Activated B cell treated with CpG ODN at 0.5 μM for 24 hours (primary cell): ENCODE measurements around the gene COMTD1. TPM values are rescaled to one million over a fixed set of nuclear protein-coding genes. Genes with fewer than 3 reads are reported as not detected.
"Not testable (repeated sequence)": the region's sequence is repeated elsewhere in the genome, so short reads cannot be mapped to it uniquely, and the experiment has no call there.

Experiments used
- ATAC-seq: fragments of 200-7000 bp; cut with Tn5 transposase; one replicate; pipeline ENCODE4 v1.10.0; 2021; ENCODE audit warnings: low read depth, mild to moderate bottlenecking, moderate library complexity
- CTCF ChIA-PET: fragments of 350-600 bp; sonication (Branson Sonifier 250); formaldehyde crosslinking; loops from one replicate; lab custom pipeline; 2021; ENCODE audit warnings: antibody characterized with exemption; lab: Charles Lee
- POLR2A ChIA-PET: fragments of 350-600 bp; sonication (Branson Sonifier 250); formaldehyde crosslinking; loops from one replicate; lab custom pipeline; 2021; ENCODE audit warnings: antibody characterized with exemption; lab: Charles Lee
- DNase-seq: peaks from one replicate; pipeline ENCODE4 v3.0.0; 2022
- H3K27ac Mint-ChIP-seq: one replicate; pipeline ENCODE4 v1.8.0; 2020; ENCODE audit warnings: mixed read lengths
- H3K27me3 Mint-ChIP-seq: one replicate; pipeline ENCODE4 v1.8.0; 2021; ENCODE audit warnings: mixed read lengths
- H3K36me3 Mint-ChIP-seq: one replicate; pipeline ENCODE4 v1.8.0; 2021; ENCODE audit warnings: low read depth, mixed read lengths
- H3K4me1 Mint-ChIP-seq: one replicate; pipeline ENCODE4 v1.8.0; 2021; ENCODE audit warnings: mixed read lengths
- H3K4me3 Mint-ChIP-seq: one replicate; pipeline ENCODE4 v1.8.0; 2020; ENCODE audit warnings: mild to moderate bottlenecking, mixed read lengths
- H3K9me3 Mint-ChIP-seq: one replicate; pipeline ENCODE4 v1.8.0; 2020; ENCODE audit warnings: mixed read lengths
- intact Hi-C: fragments of 100-400 bp; cut with micrococcal nuclease; formaldehyde crosslinking; loops from one replicate; pipeline ENCODE4 v1.15.1; 2024
- total RNA-seq: library from RNA; stranded (reverse); gene quantifications from 2 replicates; pipeline ENCODE4 v1.2.3, GENCODE V29; 2022
- TF ChIP-seq, protein P1 (sequence below): fragments of 200-600 bp; IDR thresholded peaks from one replicate; pipeline ENCODE4 v1.8.0; 2022; ENCODE audit warnings: antibody characterized with exemption, mild to moderate bottlenecking

The COMTD1 gene
- total RNA-seq, 1 donor from 2014 or later, result 15.4 TPM

DNA sequence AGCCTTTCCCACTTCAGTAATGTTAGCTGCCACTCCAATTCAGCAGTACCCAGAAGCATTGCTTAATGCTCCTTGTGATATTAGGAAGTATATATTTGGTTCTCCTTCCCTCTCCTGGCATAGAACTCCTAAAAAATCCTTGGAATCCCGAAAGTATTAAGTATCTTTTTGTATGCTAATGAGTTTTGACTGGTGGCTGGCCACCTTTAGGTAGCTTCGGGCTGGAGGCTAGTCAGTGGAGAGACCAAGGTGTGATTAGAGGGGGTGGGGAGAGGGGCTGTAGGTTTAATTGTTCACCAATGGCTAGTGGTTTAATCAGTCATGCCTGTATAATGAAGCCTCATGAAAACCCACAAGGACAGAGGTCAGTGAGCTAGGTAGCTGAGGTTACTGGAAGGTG is 12.2 kb downstream of the COMTD1 start:
- ATAC-seq, result no peak
- Mint-ChIP-seq H3K4me1 (peaks cover 24% of the 10 kb centered on the region), H3K27me3 (no peaks in the 10 kb centered on the region), H3K36me3 (peaks cover 82% of the 10 kb centered on the region), H3K27ac (no peak overlapping the region), H3K9me3 (no peaks in the 10 kb centered on the region), H3K4me3 (no peak overlapping the region)
- no peak for DNase-seq
- TF ChIP-seq, protein P1, sequence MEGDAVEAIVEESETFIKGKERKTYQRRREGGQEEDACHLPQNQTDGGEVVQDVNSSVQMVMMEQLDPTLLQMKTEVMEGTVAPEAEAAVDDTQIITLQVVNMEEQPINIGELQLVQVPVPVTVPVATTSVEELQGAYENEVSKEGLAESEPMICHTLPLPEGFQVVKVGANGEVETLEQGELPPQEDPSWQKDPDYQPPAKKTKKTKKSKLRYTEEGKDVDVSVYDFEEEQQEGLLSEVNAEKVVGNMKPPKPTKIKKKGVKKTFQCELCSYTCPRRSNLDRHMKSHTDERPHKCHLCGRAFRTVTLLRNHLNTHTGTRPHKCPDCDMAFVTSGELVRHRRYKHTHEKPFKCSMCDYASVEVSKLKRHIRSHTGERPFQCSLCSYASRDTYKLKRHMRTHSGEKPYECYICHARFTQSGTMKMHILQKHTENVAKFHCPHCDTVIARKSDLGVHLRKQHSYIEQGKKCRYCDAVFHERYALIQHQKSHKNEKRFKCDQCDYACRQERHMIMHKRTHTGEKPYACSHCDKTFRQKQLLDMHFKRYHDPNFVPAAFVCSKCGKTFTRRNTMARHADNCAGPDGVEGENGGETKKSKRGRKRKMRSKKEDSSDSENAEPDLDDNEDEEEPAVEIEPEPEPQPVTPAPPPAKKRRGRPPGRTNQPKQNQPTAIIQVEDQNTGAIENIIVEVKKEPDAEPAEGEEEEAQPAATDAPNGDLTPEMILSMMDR, result no peak
- ChIA-PET CTCF (no interaction called here), POLR2A (interaction anchor here (0.6 to 2.2 kb wide), 3 partner anchors 13 to 1120 kb away, joined by 4 to 10 read pairs (median 6); partner anchors contain the start of gene VDAC2)
- intact Hi-C loops, result no loop called here

DNA sequence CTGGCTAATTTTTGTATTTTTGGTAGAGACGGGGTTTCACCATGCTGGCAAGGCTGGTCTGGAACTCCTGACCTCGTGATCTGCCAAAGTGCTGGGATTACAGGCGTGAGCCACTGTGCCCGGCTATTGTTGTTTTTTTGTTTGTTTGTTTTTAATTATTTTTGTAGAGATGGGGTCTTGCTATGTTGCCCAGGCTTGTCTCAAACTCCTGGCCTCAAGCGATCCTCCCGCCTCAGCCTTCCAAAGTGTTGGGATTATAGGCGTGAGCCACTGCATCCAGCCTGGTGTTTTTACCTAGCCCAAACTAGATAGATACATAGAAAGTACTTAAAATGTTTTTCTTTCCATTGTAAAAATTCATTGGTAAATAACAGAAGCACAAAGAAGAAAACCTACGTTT is 14.3 kb downstream of the COMTD1 start:
- H3K4me3 Mint-ChIP-seq, H3K9me3 Mint-ChIP-seq, POLR2A ChIA-PET, intact Hi-C loops, H3K27ac Mint-ChIP-seq, H3K27me3 Mint-ChIP-seq, ATAC-seq, DNase-seq: not testable (repeated sequence)
- Mint-ChIP-seq H3K36me3 (peaks cover 86% of the 10 kb centered on the region), H3K4me1 (peaks cover 20% of the 10 kb centered on the region)
- CTCF ChIA-PET, result interaction anchor here (1.3 kb wide), 1 partner anchor 14 kb away, joined by 3 read pairs; the partner anchor contains the start of gene COMTD1

- DNase-seq, result no peak
- Mint-ChIP-seq H3K36me3 (peaks cover 85% of the 10 kb centered on the region), H3K9me3 (no peaks in the 10 kb centered on the region), H3K4me1 (peaks cover 16% of the 10 kb centered on the region), H3K27ac (no peak overlapping the region), H3K4me3 (no peak overlapping the region), H3K27me3 (no peaks in the 10 kb centered on the region)
- ChIA-PET CTCF (interaction anchor here (1.0 kb wide), 1 partner anchor 9 kb away, joined by 3 read pairs; no protein-coding TSS in a partner anchor), POLR2A (no interaction called here)
- no peak for ATAC-seq
- TF ChIP-seq, protein P1, result no peak
- intact Hi-C loops, result no loop called here
These were observed 15.5 kb downstream of the COMTD1 start for GRCh38 chr10:75220274-75220673.

- POLR2A ChIA-PET, result interaction anchor here (1.0 to 3.6 kb wide), 5 partner anchors 19 to 101 kb away, joined by 3 to 60 read pairs (median 26); partner anchors contain the start of genes COMTD1 and SAMD8
These were observed 23.4 kb downstream of the COMTD1 start for GRCh38 chr10:75212343-75212742.

DNA sequence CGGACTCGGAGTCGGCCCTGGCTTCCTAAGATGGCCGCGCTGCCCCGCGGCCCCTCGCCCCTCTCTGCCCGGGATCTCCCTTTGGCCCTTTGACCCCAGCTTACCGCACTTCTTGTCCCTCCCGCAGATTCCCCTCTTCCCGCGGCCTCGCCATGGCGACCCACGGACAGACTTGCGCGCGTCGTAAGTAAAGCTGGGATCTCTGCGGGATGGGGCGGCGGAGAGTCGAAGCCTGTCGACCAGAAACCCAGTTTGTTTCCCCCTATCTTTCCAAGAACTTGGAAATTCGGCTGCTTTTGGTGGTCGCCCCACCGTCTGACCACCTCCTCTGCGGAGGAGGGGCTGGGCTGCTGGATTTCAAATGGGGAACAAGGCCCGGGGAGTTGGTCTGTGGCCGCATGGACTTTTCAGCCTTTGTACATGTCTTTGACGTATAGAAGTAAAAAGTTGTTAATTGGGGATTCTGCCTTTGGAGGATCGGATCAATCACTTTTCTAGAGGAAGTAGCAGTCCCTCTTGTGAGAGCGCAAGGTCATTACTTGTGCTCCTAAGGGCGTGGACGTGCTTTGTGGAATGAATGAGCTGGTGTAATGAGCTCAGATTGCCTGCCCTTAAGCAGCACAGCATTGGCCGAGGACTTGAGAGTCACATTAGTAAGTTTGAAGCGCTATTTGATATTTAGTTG is 24.6 kb downstream of the COMTD1 start:
- peaks cover 43% of the 10 kb centered on the region for H3K36me3 Mint-ChIP-seq
- H3K4me1 Mint-ChIP-seq, result peaks cover 31% of the 10 kb centered on the region
- no peak for ATAC-seq
- no peaks in the 10 kb centered on the region for H3K9me3 Mint-ChIP-seq
- TF ChIP-seq, protein P1, result no peak
- H3K27me3 Mint-ChIP-seq, result no peaks in the 10 kb centered on the region
- ChIA-PET CTCF (interaction anchor here (1.1 to 3.2 kb wide), 4 partner anchors 9 to 25 kb away, joined by 3 to 20 read pairs (median 10); partner anchors contain the start of gene COMTD1), POLR2A (interaction anchor here (0.6 to 3.6 kb wide), 18 partner anchors 9 to 1439 kb away, joined by 3 to 60 read pairs (median 5); partner anchors contain the start of genes COMTD1 and SAMD8)
- no peak for DNase-seq
- H3K4me3 Mint-ChIP-seq, result peak overlapping the region; percentile 99
- intact Hi-C loops, result loop anchor here (2.0 to 5.0 kb wide), 3 partner anchors 84 to 1958 kb away; partner anchors contain the start of gene MRPS16
- peak overlapping the region; percentile 100 for H3K27ac Mint-ChIP-seq

More at GRCh38 chr10:75212343-75212742, 23.4 kb downstream of the COMTD1 start:
- ATAC-seq (no peak), DNase-seq (no peak)
- H3K4me3 Mint-ChIP-seq, result peak overlapping the region; percentile 61
- no peak overlapping the region for H3K27ac Mint-ChIP-seq
- no peaks in the 10 kb centered on the region for H3K27me3 Mint-ChIP-seq
- H3K36me3 Mint-ChIP-seq, result peaks cover 50% of the 10 kb centered on the region
- no peaks in the 10 kb centered on the region for H3K9me3 Mint-ChIP-seq
- TF ChIP-seq, protein P1, result no peak
- peaks cover 32% of the 10 kb centered on the region for H3K4me1 Mint-ChIP-seq
- intact Hi-C loops, result loop anchor here (5.0 kb wide), 1 partner anchor 85 kb away; no protein-coding TSS in a partner anchor
- CTCF ChIA-PET, result interaction anchor here (1.5 kb wide), 1 partner anchor 18 kb away, joined by 7 read pairs; no protein-coding TSS in a partner anchor
